Measurements from ENCODE around the gene ANKS3.
"Not testable (repeated sequence)": the region's sequence is repeated elsewhere in the genome, so short reads cannot be mapped to it uniquely, and the experiment has no call there.

The ANKS3 gene

GRCh38 chr16:4656695-4657686, 77.1 kb downstream of the ANKS3 start:
- no peak overlapping the region for H3K27ac ChIP-seq
- H3K4me3 ChIP-seq = no peak overlapping the region

- Histone ChIP-seq H3K27ac (no peak overlapping the region), H3K4me3 (no peak overlapping the region)
Observed at GRCh38 chr16:4656221-4656620, 77.8 kb downstream of the ANKS3 start.

- no peak overlapping the region for H3K4me3 ChIP-seq
Observed at GRCh38 chr16:4655801-4656200, 78.3 kb downstream of the ANKS3 start.

DNA sequence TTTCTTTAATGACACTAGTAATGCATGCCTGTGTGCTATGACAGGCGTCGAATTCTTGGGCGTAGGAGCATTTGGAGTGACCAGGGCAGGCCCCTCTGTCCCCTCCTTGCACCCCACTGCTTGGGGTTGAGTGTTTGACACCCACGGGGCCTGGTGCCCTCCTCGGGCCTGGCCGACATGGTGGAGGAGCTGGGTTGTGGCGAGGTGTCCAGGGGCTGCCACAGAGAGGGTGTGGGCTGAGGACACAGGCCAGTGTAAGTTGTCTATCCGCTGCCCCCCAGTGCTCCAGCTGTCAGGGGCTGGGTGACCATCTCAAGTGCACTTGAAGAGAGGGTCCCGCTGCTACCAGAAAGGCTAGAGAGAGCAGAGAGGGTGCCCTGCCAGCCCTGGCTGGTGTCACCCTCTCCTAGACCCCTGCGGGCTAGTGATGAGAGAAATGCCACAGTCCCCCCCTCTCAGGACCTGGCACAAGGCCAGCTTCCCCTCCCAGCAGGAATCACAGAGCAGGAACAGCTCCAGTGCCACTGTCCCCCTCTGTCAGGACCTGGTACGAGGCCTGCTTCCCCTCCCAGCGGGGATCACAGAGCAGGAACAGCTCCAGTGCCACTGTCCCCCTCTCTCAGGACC, 79.0 kb downstream of the ANKS3 start:
- no peak overlapping the region for H3K27ac ChIP-seq
- no peak overlapping the region for H3K4me3 ChIP-seq

More at GRCh38 chr16:4655801-4656200, 78.3 kb downstream of the ANKS3 start:
- H3K27ac ChIP-seq = no peak overlapping the region

DNA sequence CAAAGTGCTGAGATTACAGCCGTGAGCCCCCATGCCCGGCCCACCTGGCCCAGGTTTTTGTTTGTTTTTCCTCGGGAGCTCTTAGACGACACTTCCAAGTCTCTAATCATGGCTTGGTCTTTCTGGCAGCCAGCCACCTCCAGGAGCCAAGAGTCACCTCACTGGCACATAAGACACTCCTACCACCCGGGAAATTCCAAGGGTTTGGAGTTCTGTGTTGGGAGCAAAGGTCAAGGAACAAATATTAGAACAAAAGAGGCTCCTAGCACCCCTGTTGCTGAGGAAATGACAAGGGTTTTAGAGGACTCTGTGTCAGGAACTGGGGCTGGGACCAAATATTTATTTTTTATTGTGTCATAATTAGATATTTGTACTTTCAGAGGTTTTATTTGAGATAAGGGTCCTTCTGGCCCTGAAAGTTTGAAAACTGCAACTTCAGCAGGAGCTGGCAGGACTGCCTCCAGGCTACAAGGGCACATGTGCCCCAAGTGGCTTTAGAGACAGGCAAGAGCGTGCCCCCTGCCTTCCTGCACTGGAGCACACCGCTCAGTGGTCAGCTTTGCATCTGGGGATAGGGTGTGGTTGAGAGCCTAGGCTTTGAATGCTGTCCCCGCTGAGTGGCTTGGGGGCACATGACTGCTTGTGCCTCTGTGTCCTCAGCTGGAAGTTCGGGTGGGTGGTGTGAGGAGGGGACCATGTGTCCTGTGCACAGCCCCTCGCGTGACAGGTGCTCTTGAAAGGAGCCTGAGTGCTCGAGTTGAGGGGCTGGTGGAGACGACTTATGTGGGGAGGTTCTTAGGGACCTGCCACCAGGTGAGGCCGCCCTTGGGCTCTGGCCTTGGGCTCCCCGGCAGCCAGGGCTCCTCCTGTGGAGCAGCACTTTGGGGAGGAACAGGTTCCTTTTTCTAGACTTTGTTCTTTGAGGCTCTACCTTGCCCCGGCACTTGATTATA, 79.8 kb downstream of the ANKS3 start:
- Histone ChIP-seq H3K27ac (no peak overlapping the region), H3K4me3 (no peak overlapping the region)

GRCh38 chr16:4652561-4652960, 81.5 kb downstream of the ANKS3 start:
- Histone ChIP-seq H3K27ac (no peak overlapping the region), H3K4me3 (no peak overlapping the region)

DNA sequence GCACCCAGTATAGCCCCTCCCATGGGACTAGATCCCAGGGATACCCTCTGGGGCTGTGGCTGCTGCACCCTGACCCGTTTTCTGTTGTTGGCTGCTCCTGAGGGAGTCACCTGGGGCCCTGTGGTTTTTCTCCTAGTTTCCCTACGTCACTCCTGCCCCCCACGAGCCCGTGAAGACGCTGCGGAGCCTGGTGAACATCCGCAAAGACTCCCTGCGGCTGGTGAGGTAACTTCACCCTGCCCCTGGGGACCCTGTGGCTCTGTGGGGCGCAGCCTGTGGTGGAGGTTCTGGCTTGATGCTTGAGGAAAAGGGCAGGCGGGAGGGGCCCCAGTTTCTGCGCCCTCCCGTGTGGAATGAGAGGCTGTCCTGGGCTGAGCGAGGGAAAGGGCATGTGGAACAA, 82.2 kb downstream of the ANKS3 start:
- no peak overlapping the region for H3K27ac ChIP-seq
- no peak overlapping the region for H3K4me3 ChIP-seq

- H3K4me3 ChIP-seq, H3K27ac ChIP-seq: not testable (repeated sequence)
Observed at GRCh38 chr16:4650443-4651074, 83.5 kb downstream of the ANKS3 start.

DNA sequence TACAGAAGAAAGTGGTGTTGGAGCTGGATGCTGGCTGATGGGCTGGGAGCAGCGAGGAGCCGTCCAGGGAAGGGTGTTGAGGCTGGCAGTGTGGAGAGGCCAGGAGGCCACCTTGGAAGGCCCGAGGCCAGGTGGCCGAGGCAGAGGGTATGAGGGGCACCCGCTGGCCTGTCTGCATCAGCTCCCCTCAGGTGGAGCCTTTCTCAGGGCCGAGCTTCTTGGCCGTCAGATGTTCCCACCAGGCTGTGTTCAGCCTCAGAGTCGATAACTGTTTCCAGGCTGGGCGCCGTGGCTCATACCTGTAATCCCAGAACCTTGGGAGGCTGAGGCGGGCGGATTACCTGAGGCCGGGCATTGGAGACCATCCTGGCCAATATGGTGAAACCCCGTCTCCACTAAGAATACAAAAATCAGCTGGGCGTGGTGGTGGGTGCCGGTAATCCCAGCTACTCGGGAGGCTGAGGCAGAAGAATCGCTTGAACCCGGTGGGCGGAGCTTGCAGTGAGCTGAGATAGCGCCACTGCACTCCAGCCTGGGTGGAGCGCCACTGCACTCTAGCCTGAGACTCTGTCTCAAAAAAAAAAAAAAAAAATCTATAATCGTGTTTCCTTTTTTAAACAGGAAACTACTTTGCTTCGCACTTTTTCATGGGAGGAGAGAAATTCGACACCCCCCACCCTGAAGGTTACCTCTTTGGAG, 84.2 kb downstream of the ANKS3 start:
- Histone ChIP-seq H3K4me3 (no peak overlapping the region), H3K27ac (no peak overlapping the region)

DNA sequence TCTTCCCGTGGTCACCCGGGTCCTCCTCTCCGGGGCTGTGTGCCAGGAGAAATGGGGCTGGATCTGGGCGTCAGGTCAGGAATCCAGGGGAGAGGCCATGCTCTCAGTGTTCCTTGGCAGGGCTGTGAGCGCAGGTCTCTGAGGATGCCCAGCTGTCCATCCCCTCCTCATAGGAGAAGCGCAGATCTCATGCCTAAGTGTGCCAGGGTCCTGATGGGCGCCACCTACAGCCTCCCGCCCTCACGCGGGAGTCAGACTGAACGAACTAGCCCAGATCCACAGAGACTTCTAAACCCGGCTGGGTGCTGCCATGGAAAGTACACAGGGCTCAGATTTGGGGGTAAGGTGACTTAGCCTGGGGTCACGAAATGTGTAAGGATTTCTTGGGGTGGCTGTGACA, 85.2 kb downstream of the ANKS3 start:
- no peak overlapping the region for H3K4me3 ChIP-seq
- no peak overlapping the region for H3K27ac ChIP-seq

DNA sequence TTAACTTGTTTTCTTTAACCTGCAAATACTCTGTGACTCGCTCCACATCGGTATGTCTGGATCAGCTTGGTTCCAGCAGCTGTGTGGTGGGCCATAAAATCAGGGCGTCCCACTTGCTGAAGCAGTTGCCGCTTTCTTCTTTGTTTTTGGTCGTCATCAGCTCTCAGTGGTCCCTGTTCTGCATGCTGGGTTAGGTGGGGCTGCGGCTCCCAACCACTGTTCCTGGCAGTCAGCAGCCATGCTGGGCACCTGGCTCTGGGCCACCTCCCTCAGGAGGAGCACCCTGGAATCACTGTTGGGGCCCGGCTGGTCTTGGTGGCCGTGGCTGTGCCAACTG, 86.5 kb downstream of the ANKS3 start:
- Histone ChIP-seq H3K4me3 (no peak overlapping the region), H3K27ac (no peak overlapping the region)

- Histone ChIP-seq H3K27ac (no peak overlapping the region), H3K4me3 (no peak overlapping the region)
Observed at GRCh38 chr16:4646773-4647643, 87.1 kb downstream of the ANKS3 start.
